ENCODE data around the gene NPC1L1. TPM values are rescaled to one million over a fixed set of nuclear protein-coding genes. Genes with fewer than 3 reads are reported as not detected.

The NPC1L1 gene
- total and polyA plus RNA-seq, 2 of the 13 experiments (the other 11 are each of a cell fraction or from before 2014, with no cell fraction given): 4.8 to 14.5 TPM

DNA sequence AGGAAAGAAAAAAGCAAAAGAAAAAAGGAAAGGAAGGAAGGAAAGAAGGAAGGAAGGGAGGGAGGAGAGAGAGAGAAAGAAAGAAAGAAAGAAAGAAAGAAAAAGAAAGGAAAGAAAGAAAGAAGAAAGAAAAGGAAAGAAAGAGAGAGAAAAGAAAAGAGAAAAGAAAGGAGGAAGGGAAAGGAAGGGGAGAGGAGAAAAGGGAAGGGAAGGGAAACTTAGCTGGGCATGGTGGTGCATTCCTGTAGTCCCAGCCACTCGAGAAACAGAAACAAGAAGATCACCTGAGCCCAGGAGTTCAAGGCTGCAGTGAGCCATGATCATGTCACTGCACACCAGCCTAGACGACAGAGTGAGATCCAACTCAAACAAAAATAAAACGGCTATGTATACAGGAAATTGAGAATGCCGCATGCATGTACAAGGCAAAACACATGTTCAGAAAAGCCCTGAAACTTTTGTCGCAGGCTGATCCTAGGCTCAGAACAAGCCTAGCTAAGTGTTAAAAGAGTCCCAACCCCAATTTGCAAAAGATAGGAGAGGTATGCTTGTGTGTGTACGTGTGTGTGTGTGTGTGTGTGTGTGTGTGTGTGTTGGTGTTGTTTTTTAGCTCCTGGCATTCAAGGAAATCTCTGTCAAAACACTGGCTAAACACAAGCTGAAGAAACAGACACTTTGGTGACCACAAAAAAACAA lies 6.6 kb upstream of the NPC1L1 start (continued):
- TF ChIP-seq ZNF646 (CRISPR knock-in tag; IDR thresholded peaks at IDR 0.05): peak; percentile 71; the same call in 1 of the 2 replicates
- TF ChIP-seq, protein P1, sequence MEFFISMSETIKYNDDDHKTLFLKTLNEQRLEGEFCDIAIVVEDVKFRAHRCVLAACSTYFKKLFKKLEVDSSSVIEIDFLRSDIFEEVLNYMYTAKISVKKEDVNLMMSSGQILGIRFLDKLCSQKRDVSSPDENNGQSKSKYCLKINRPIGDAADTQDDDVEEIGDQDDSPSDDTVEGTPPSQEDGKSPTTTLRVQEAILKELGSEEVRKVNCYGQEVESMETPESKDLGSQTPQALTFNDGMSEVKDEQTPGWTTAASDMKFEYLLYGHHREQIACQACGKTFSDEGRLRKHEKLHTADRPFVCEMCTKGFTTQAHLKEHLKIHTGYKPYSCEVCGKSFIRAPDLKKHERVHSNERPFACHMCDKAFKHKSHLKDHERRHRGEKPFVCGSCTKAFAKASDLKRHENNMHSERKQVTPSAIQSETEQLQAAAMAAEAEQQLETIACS (CRISPR knock-in tag; IDR thresholded peaks at IDR 0.05): no peak
- TF ChIP-seq FOSL2 (CRISPR knock-in tag; IDR thresholded peaks at IDR 0.05): 0 out of 2 replicates have a peak, but pooled peaks have one; percentile 17
- TF ChIP-seq RXRB (CRISPR knock-in tag; IDR thresholded peaks at IDR 0.05; ENCODE audit: borderline replicate concordance): 0 out of 2 replicates have a peak, but pooled peaks have one; percentile 34
- TF ChIP-seq ZNF512B (CRISPR knock-in tag; IDR thresholded peaks at IDR 0.05; ENCODE audit: borderline replicate concordance): 0 out of 2 replicates have a peak, but pooled peaks have one; percentile 64
- no peak for TF ChIP-seq SPEN (CRISPR knock-in tag; IDR thresholded peaks at IDR 0.05; ENCODE audit: low read depth)
- TF ChIP-seq SNAPC4 (CRISPR knock-in tag; IDR thresholded peaks at IDR 0.05): no peak
- peak; percentile 35 for TF ChIP-seq TEAD3 (CRISPR knock-in tag; optimal IDR thresholded peaks at IDR 0.05; ENCODE audit: borderline replicate concordance)
- no peak for TF ChIP-seq IKZF5 (CRISPR knock-in tag; IDR thresholded peaks at IDR 0.05)

Measured in HepG2 (cell line).